GM12872 (cell line): ENCODE data around the gene EML1.

ENCODE experiments used
- CTCF ChIP-seq: IDR thresholded peaks from 3 replicates; pipeline ENCODE4 v1.5.1; 2011; ENCODE audit warnings: low read depth, mild to moderate bottlenecking, low read length, moderate library complexity; ENCODE audit not compliant: insufficient read depth

EML1 gene

GRCh38 chr14:99947695-99948094 is 154.5 kb downstream of the EML1 start:
- no peak for TF ChIP-seq CTCF

GRCh38 chr14:99950181-99950580 is 157.0 kb downstream of the EML1 start:
- no peak for TF ChIP-seq CTCF

- no peak for TF ChIP-seq CTCF
Measured at GRCh38 chr14:99951085-99951484, 157.9 kb downstream of the EML1 start.

- TF ChIP-seq CTCF, result no peak
Measured at GRCh38 chr14:99952039-99952438, 158.8 kb downstream of the EML1 start.

GRCh38 chr14:99952453-99952852 is 159.2 kb downstream of the EML1 start:
- TF ChIP-seq CTCF, result no peak

GRCh38 chr14:99955826-99956455 is 162.7 kb downstream of the EML1 start:
- no peak for TF ChIP-seq CTCF

- no peak for TF ChIP-seq CTCF
Measured at GRCh38 chr14:99958380-99958779, 165.2 kb downstream of the EML1 start.
